H7 (cell line): ENCODE data around the gene ATF6B. TPM values are rescaled to one million over a fixed set of nuclear protein-coding genes. Genes with fewer than 3 reads are reported as not detected.
"Not testable (repeated sequence)": the region's sequence is repeated elsewhere in the genome, so short reads cannot be mapped to it uniquely, and the experiment has no call there.

Experiments used
- DNase-seq: peaks from one replicate; pipeline ENCODE4 v3.0.0; 2012
- H3K27me3 ChIP-seq: 2 replicates; pipeline ENCODE4 v1.6.0; 2011; ENCODE audit warnings: mild to moderate bottlenecking, low read length; ENCODE audit not compliant: control insufficient read depth, insufficient read depth
- H3K36me3 ChIP-seq: replicated peaks from 2 replicates; pipeline ENCODE4 v1.5.1; 2011; ENCODE audit warnings: low read length; ENCODE audit not compliant: control insufficient read depth, insufficient read depth
- H3K4me3 ChIP-seq: 2 replicates; pipeline ENCODE4 v1.5.1; 2011; ENCODE audit warnings: low read depth, mild to moderate bottlenecking, control low read depth, low read length, moderate library complexity; ENCODE audit not compliant: insufficient read depth
- total RNA-seq: library from RNA; depleted of rRNA; stranded (reverse); fragments of >200 nt; shearing (Covaris generic); gene quantifications from 2 replicates; pipeline ENCODE4 v1.2.3, GENCODE V29; 2014

ATF6B gene
- total RNA-seq, 1 experiment from 2014 or later, result 26.2 TPM

DNA sequence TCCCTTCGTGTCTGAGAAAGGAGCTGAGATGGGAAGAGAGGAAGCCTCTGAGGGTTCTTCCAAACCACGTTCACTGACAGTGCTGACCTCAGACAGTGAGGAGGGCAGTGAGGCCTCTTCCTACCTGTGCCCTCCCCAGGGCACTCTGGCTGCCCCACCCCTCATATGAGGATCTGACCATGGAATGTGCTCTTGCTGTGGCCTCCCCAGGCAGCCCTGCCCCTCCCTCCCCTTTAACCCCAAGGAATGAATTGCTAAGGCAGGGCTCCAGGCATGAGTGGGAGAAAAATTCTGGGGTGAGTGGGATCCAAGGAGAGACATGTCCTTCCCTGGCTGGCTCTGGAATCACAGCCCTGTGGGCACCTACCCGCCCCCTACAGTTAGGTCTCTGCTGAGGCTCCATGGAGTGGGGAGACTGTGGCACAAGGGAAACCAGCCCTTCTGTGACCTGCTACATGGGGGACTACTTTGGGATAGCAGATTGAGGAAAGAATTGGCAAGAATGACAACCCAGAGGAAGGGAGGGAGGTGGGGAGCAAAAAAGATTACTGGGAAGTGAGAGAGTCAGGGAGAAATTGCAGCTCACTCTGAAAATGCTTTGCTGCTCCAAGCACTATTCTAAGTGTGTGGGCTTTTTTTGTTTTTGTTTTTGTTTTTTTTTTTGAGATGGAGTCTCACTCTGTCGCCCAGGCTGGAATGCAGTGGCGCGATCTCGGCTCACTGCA, 48.3 kb downstream of the ATF6B start:
- Histone ChIP-seq H3K4me3 (no peak overlapping the region), H3K27me3 (no peaks in the 10 kb centered on the region), H3K36me3 (no peaks in the 10 kb centered on the region)
- peak; percentile 48 for DNase-seq

DNA sequence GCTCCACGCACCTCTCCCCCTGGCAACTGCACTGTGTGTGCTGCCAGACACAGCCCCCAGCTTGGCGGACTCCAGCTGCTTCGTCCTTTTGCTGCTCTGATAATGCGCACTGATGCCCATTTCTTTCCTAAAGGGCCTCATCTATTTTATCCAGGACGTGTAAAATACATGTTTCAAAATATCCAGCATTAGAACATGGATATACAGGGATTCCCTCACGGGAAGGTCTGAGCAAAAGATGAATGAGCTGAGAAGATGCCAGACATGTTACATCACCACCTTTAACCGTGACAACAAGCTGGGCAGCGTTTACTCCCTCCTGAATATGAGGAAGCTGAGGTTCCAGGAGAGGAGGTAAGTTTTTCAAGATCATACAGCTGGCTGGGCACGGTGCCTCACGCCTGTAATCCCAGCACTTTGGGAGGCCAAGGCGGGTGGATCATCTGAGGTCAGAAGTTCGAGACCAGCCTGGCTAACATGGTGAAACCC, 51.7 kb downstream of the ATF6B start:
- Histone ChIP-seq H3K36me3 (no peaks in the 10 kb centered on the region), H3K27me3 (no peaks in the 10 kb centered on the region), H3K4me3 (no peak overlapping the region)
- DNase-seq, result no peak

DNA sequence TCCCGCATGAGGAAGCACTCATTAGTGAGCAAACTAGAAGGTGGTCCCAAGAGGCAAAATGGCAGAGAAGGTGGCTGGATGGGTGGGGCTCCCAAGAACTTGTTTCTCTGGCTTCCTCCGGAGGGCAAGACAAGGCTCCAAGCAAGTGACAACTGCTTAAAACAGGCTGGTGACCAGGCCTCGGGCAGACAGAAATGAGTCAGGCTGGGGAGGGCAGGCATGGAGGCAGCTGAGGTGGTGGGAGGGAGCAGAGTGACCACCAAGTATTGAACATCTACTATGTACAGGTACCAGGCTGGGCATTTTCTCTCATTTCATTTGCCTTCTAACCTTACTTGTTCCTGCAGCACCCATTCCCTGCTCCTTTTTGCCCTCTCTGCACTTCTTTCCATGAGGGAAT, 52.3 kb downstream of the ATF6B start:
- DNase-seq, result peak; percentile 20
- H3K4me3 ChIP-seq, result no peak overlapping the region
- no peaks in the 10 kb centered on the region for H3K27me3 ChIP-seq
- no peaks in the 10 kb centered on the region for H3K36me3 ChIP-seq

DNA sequence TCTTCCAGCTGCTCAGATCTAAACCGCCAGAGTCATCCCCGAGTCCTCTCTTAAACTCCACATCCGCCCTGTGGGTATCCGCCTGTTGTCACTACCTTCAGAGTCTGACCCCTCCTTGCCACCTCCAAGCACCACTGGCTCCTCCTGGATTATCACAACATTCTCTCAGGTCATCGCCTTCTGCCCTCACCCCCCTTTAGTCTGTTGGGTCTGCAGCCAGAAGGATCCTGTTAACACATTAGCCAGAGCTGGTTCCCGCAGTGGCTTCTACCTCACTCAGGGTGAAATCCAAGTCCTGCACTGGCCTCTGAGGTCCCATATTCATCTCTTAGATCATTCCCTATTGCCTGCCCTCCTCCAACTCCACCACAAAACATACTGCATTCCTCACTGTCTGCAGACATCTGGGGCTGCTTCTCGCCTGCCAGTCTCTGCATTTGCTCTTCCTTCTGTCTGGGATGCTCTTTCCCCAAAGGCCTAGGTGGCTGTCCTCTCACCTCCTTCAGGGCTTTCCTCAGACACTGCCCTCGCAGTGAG, 53.0 kb downstream of the ATF6B start:
- Histone ChIP-seq H3K4me3 (no peak overlapping the region), H3K27me3 (no peaks in the 10 kb centered on the region), H3K36me3 (no peaks in the 10 kb centered on the region)
- DNase-seq, result peak; percentile 33

DNA sequence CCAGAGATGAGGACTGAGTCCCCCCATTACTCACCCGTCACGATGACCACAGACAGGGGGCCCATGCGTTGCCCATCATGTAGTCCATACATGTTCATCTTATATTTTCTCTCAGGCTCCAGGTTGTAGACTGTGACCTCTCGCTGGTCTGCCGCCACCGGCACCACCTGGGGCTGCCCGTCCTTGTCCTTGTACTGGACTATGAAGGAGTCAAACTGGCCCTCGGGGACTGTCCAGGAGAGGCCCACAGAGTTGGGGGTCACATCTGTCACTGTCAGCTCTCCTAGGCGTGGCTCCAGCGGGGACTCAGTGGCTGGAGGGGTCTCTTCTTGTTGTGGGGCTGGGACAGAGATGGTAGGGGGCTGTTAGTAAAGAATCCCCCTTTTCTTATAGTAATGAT, 54.4 kb downstream of the ATF6B start:
- Histone ChIP-seq H3K27me3 (no peaks in the 10 kb centered on the region), H3K4me3 (no peak overlapping the region), H3K36me3 (no peaks in the 10 kb centered on the region)
- DNase-seq, result peak; percentile 19

DNA sequence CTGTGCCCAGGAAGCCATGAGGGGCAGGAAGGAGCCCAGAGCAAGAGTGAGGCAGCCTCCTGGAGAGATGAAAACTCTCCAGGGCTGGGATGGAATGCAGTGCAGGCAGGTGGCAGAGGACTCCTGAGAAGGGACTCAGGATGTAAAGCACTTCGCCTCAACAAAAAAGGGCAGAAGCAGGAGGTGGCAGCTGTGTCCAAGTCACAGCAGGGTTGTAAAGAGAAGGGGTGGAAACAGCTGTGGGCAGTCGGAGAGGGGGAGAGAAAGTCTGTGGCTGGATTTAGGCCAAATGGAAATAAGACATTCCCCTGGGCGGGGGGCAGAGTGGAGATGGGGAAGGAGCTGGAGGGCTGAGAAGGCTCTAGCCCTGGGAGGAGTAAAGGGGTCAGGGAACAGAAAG, 54.9 kb downstream of the ATF6B start:
- DNase-seq, result peak; percentile 74
- H3K27me3 ChIP-seq, result no peaks in the 10 kb centered on the region
- H3K36me3 ChIP-seq, result no peaks in the 10 kb centered on the region
- no peak overlapping the region for H3K4me3 ChIP-seq

DNA sequence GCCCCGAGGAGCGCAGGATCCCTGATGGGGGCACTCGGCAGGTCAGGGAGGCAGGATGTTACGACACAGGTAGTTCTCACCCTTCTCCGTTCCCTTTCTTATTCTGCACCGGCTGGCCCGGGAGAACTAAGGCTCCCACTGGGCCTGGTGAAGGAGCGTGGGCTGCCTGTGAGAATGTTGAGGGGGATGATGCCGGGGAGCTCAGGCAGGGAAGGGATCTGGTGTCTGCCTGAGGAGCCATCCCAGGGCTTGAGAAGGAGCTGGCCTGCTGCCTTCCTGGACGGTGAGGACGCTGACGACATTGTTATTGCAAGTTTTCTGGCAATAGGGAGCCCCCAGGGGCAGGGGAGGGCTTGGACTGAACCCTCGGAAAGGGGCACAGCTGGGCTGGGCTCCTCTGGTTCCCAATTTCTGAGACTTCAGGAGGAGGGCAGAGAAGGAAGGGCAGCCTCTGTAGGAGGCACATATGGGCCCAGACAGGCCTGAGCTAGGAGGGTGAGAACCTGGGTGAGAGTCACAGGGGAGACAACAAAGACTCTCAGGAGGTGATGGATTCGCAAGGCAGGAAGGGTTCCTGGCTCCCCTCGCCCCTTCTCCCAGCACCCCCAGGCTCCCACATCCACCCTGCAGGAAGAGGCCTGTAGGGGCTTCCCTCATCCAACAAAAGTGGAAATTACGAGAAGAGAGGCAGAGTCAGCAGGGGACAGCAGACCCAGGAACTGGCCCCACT, 57.1 kb downstream of the ATF6B start:
- H3K4me3 ChIP-seq, result no peak overlapping the region
- peak; percentile 47 for DNase-seq
- no peaks in the 10 kb centered on the region for H3K27me3 ChIP-seq
- no peaks in the 10 kb centered on the region for H3K36me3 ChIP-seq

DNA sequence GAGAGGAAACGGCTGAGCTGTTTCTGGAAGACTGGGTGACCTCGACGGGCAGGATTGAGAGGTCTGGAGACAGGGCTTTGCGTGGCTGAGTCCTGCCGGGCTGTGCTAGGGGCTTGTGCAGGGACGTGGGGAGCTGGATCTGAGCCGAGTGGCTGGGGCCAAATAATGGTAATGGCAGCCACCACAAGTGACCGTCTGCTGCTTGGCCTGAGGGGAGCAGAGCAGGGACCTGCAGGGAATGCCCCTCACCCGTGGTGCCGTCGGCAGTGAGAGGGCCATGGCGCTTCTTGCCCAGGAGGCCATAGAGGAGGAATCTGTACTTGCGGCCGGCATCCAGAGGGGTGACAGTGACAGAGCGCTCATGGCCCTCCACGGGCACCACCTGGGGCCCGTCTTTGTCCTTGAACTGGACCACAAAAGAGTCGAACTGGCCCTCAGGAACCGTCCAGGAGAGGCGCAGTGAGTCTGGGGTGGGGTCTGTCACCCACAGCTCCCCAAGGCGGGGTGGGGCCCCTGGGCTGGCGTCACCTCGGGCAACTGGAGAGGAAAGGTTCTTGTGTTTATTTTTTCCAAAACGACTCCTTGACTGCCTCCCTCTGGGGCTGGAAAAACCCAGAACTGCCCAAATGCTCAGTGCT, 58.0 kb downstream of the ATF6B start:
- no peak overlapping the region for H3K4me3 ChIP-seq
- H3K27me3 ChIP-seq, result no peaks in the 10 kb centered on the region
- H3K36me3 ChIP-seq, result no peaks in the 10 kb centered on the region
- DNase-seq, result peak; percentile 55

DNA sequence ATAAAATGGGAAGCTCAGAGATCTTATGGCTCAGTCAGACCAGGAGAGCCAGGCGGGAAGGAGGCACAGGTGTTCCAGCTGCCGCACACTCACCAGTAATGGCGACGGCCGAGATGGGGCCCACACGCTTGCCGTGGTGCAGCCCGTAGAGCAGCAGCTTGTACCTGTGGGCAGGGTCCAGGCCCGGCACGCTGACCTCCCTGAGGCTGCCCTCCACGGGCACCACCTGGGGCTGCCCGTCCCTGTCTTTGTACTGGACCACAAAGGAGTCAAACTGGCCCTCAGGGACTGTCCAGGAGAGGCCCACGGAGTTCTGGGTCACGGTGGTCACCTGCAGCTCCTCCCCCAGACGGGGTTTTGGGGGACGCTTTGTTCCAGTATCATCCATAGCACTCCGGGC, 58.6 kb downstream of the ATF6B start:
- Histone ChIP-seq H3K4me3 (no peak overlapping the region), H3K27me3 (no peaks in the 10 kb centered on the region), H3K36me3 (no peaks in the 10 kb centered on the region)
- DNase-seq, result no peak

DNA sequence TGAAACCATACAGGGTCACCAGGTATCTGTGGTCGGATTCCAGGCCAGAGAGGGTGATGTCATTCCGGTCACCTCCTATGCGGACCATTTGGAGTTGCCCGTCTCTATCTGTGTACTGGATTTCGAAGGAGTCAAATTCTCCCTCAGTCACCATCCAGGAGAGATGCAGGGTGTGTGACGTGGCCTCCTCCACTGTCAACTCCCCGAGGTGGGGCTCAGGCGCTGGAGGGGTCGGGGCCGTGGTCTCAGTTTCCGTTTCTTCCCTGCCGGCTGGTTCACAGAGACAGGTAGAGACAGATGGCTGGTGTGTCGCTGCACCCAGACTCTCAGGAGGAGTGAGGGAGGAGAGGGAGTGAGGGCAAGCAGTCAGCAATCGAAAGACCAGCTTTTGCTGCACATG, 59.2 kb downstream of the ATF6B start:
- H3K27me3 ChIP-seq, result no peaks in the 10 kb centered on the region
- no peak overlapping the region for H3K4me3 ChIP-seq
- H3K36me3 ChIP-seq, result no peaks in the 10 kb centered on the region
- no peak for DNase-seq

DNA sequence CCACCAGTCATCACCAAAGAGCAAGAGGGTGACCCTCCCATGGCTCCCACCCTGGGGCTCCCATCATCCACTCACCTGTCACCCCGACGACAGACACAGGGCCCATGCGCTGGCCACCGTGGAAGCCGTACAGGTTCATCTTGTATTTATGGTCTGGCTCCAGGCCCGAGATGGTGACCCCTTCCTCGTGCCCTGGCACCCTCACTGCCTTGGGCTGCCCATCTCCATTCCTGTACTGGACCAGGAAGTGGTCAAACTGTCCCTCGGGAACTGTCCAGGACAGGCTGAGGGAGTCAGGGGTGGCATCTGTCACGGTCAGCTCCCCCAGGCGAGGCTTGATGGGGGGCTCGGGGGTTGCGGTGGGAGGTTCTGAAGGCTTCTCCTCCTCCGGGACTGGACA, 59.7 kb downstream of the ATF6B start:
- DNase-seq, H3K36me3 ChIP-seq, H3K27me3 ChIP-seq, H3K4me3 ChIP-seq: not testable (repeated sequence)

DNA sequence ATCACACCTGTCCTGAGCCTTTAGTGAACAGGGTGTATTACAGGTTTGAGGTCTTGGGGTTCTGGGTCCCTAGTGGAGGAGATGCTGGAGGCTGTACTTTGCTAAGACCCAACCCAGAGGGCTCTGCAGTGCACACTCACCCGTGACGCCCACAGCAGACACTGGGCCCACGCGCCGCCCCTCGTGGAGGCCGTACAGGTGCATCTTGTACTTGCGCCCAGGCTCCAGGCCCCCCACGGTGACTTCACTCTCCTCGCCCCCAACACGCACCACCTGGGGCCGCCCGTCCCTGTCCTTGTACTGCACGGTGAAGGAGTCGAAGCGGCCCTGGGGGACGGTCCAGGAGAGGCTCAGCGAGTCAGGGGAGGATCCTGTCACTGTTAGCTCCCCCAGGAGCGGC, 60.5 kb downstream of the ATF6B start:
- H3K36me3 ChIP-seq, H3K4me3 ChIP-seq, DNase-seq, H3K27me3 ChIP-seq: not testable (repeated sequence)
